Measurements from ENCODE around the gene TAGLN.

DNA sequence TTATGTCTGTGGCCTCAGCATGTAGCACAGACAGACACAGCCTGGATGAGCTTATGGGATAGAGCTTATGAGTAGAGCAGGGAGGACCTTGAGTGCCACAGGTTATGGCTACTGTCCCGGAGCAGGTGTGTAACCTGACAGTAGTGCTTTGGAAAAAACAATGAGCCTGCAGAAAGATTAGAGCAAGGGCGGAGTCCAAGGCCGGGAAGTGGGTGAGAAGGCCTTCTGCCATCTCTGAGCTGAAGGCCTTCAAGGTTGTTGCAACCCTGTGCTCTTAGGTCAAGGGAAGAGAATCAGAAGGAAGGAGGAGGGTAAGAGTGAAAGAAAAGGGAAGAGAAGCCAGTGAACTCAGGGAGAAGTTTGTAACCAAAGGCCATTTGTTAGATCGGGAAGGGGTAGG, 3.9 kb upstream of the TAGLN start:
- TF ChIP-seq POLR2A (IDR thresholded peaks at IDR 0.05; ENCODE audit: low read depth, low read length) = no peak
- TF ChIP-seq POLR2AphosphoS5 (IDR thresholded peaks at IDR 0.05; ENCODE audit: low read depth, low read length) = no peak
- TF ChIP-seq TAF1 (IDR thresholded peaks at IDR 0.05; ENCODE audit: low read depth, low read length) = no peak
- no peak for TF ChIP-seq SPI1 (IDR thresholded peaks at IDR 0.05; ENCODE audit: low read depth, low read length)
- no peak for TF ChIP-seq PAX5 (IDR thresholded peaks at IDR 0.05; ENCODE audit: insufficient read depth, low read length, severe bottlenecking)
- no peak for TF ChIP-seq POU2F2 (IDR thresholded peaks at IDR 0.05; ENCODE audit: low read depth, low read length)
